Astrocyte (in vitro differentiated cells and primary cell): ENCODE measurements around the gene PTPRN2.

Experiments
- EZH2 ChIP-seq: IDR thresholded peaks from 2 replicates; pipeline ENCODE4 v1.6.1; 2012; ENCODE audit warnings: mild to moderate bottlenecking, low read length, inconsistent platforms; ENCODE audit not compliant: insufficient read depth
- TF ChIP-seq, protein P1 (sequence below): IDR thresholded peaks from 2 replicates; pipeline ENCODE4 v1.5.1; 2011; ENCODE audit warnings: low read depth, mild to moderate bottlenecking, inconsistent platforms, low read length, moderate library complexity; ENCODE audit not compliant: insufficient read depth

GRCh38 chr7:157925383-157925875 is 662.2 kb downstream of the PTPRN2 start:
- TF ChIP-seq, protein P1, sequence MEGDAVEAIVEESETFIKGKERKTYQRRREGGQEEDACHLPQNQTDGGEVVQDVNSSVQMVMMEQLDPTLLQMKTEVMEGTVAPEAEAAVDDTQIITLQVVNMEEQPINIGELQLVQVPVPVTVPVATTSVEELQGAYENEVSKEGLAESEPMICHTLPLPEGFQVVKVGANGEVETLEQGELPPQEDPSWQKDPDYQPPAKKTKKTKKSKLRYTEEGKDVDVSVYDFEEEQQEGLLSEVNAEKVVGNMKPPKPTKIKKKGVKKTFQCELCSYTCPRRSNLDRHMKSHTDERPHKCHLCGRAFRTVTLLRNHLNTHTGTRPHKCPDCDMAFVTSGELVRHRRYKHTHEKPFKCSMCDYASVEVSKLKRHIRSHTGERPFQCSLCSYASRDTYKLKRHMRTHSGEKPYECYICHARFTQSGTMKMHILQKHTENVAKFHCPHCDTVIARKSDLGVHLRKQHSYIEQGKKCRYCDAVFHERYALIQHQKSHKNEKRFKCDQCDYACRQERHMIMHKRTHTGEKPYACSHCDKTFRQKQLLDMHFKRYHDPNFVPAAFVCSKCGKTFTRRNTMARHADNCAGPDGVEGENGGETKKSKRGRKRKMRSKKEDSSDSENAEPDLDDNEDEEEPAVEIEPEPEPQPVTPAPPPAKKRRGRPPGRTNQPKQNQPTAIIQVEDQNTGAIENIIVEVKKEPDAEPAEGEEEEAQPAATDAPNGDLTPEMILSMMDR = no peak
- TF ChIP-seq EZH2 = no peak
